Measurements from ENCODE around the gene CRYBA4.

CRYBA4 gene

GRCh38 chr22:26658671-26659478, 37.1 kb downstream of the CRYBA4 start:
- DNase-seq, result peak in 45 of 56 donors; percentile 8 to 88 (median 56)

GRCh38 chr22:26660356-26660755, 38.6 kb downstream of the CRYBA4 start:
- DNase-seq, result no peak

- peak in 3 of 56 donors; percentile 14 to 34 (median 21) for DNase-seq
These were observed 39.3 kb downstream of the CRYBA4 start for GRCh38 chr22:26660961-26661578.

GRCh38 chr22:26662160-26662559, 40.4 kb downstream of the CRYBA4 start:
- DNase-seq, result no peak

GRCh38 chr22:26663374-26663923, 41.7 kb downstream of the CRYBA4 start:
- DNase-seq, result no peak

- DNase-seq, result no peak
These were observed 44.1 kb downstream of the CRYBA4 start for GRCh38 chr22:26665813-26666231.

- DNase-seq, result no peak
These were observed 45.4 kb downstream of the CRYBA4 start for GRCh38 chr22:26667140-26667539.

GRCh38 chr22:26669060-26669481, 47.3 kb downstream of the CRYBA4 start:
- DNase-seq, result peak in 1 of 56 donors; percentile 4

- no peak for DNase-seq
These were observed 48.7 kb downstream of the CRYBA4 start for GRCh38 chr22:26670459-26670858.

- peak in 1 of 56 donors; percentile 17 for DNase-seq
These were observed 49.7 kb downstream of the CRYBA4 start for GRCh38 chr22:26671317-26672059.

- no peak for DNase-seq
These were observed 50.3 kb downstream of the CRYBA4 start for GRCh38 chr22:26672060-26672471.

- DNase-seq, result peak in 55 of 56 donors; percentile 40 to 96 (median 88)
These were observed 51.1 kb downstream of the CRYBA4 start for GRCh38 chr22:26672590-26673468.

- DNase-seq, result no peak
These were observed 51.7 kb downstream of the CRYBA4 start for GRCh38 chr22:26673486-26673885.

- peak in 1 of 56 donors; percentile 4 for DNase-seq
These were observed 52.7 kb downstream of the CRYBA4 start for GRCh38 chr22:26674211-26675190.

GRCh38 chr22:26675687-26676268, 54.0 kb downstream of the CRYBA4 start:
- no peak for DNase-seq

GRCh38 chr22:26677217-26677616, 55.5 kb downstream of the CRYBA4 start:
- DNase-seq, result no peak

GRCh38 chr22:26679003-26679629, 57.4 kb downstream of the CRYBA4 start:
- DNase-seq, result peak in 46 of 56 donors; percentile 14 to 84 (median 47)

All from nucleus accumbens (tissue), 56 donors.